MCF 10A (cell line): Measurements from ENCODE around the gene DTD1. TPM values are rescaled to one million over a fixed set of nuclear protein-coding genes. Genes with fewer than 3 reads are reported as not detected.

Experiments used
- BruUV-seq: library from RNA; stranded (reverse); fragments of 400-500 nt; replicated peaks from 2 replicates; lab custom pipeline; 2021; lab: Mats Ljungman, UMichigan
- CTCF ChIA-PET: fragments of 300-600 bp; sonication (Branson Sonifier 250); formaldehyde crosslinking; extraction: SDS; loops from one replicate; lab custom pipeline; 2021; ENCODE audit warnings: antibody characterized with exemption, inconsistent platforms; lab: Yijun Ruan, JAX
- POLR2A ChIA-PET: fragments of 300-600, 350-650 bp; sonication (Branson Sonifier 250); formaldehyde crosslinking; extraction: SDS; loops from one replicate; lab custom pipeline; 2020; ENCODE audit warnings: antibody characterized with exemption, inconsistent platforms; lab: Yijun Ruan, JAX
- DNase-seq: peaks from one replicate; pipeline ENCODE4 v3.0.0-alpha.2; 2018; ENCODE audit not compliant: unreplicated experiment
- H3K27ac Mint-ChIP-seq: one replicate; pipeline ENCODE4 v1.8.0; 2022; ENCODE audit warnings: mild to moderate bottlenecking, low read depth, mixed read lengths; ENCODE audit not compliant: unreplicated experiment
- H3K27me3 Mint-ChIP-seq: one replicate; pipeline ENCODE4 v1.8.0; 2022; ENCODE audit warnings: mixed read lengths; ENCODE audit not compliant: insufficient read depth, unreplicated experiment
- H3K36me3 Mint-ChIP-seq: one replicate; pipeline ENCODE4 v1.8.0; 2022; ENCODE audit warnings: mild to moderate bottlenecking, moderate library complexity, mixed read lengths; ENCODE audit not compliant: insufficient read depth, unreplicated experiment
- H3K4me1 Mint-ChIP-seq: one replicate; pipeline ENCODE4 v1.8.0; 2022; ENCODE audit warnings: mixed read lengths; ENCODE audit not compliant: insufficient read depth, unreplicated experiment
- H3K4me3 Mint-ChIP-seq: one replicate; pipeline ENCODE4 v1.8.0; 2022; ENCODE audit warnings: mild to moderate bottlenecking, moderate library complexity, mixed read lengths; ENCODE audit not compliant: unreplicated experiment
- H3K9me3 Mint-ChIP-seq: one replicate; pipeline ENCODE4 v1.8.0; 2022; ENCODE audit warnings: mixed read lengths; ENCODE audit not compliant: unreplicated experiment
- CTCF ChIP-seq: fragments of 200-600 bp; IDR thresholded peaks from one replicate; pipeline ENCODE4 v1.8.0; 2022; ENCODE audit warnings: antibody characterized with exemption, mild to moderate bottlenecking; ENCODE audit not compliant: unreplicated experiment
- intact Hi-C: fragments of 100-400 bp; cut with micrococcal nuclease; formaldehyde crosslinking; loops from 2 replicates; pipeline ENCODE4 v1.14.1; 2022
- total RNA-seq: library from RNA; stranded (reverse); gene quantifications from 2 replicates; pipeline ENCODE4 v1.2.3, GENCODE V29; 2022

DTD1 gene
- total RNA-seq, 1 experiment from 2014 or later: 101 TPM

- H3K27ac Mint-ChIP-seq: no peak overlapping the region
- BruUV-seq: no TSS peak
- H3K4me3 Mint-ChIP-seq: no peak overlapping the region
- ChIA-PET CTCF (interaction anchor here (0.7 to 0.8 kb wide), 3 partner anchors 9 to 128 kb away, joined by 3 to 5 read pairs (median 3); no protein-coding TSS in a partner anchor), POLR2A (interaction anchor here (0.9 kb wide), 1 partner anchor 9 kb away, joined by 3 read pairs; no protein-coding TSS in a partner anchor)
- TF ChIP-seq CTCF: no peak
- no peak for DNase-seq
- no peaks in the 10 kb centered on the region for H3K9me3 Mint-ChIP-seq
- peaks cover 7% of the 10 kb centered on the region for H3K4me1 Mint-ChIP-seq
- H3K36me3 Mint-ChIP-seq: peaks cover 94% of the 10 kb centered on the region
- intact Hi-C loops: no loop called here
- no peaks in the 10 kb centered on the region for H3K27me3 Mint-ChIP-seq
Observed at GRCh38 chr20:18543932-18544331, 43.9 kb upstream of the DTD1 start.

- H3K27ac Mint-ChIP-seq: peak overlapping the region; percentile 36
- BruUV-seq: no TSS peak
- POLR2A ChIA-PET: interaction anchor here (0.8 to 0.9 kb wide), 2 partner anchors 9 to 10 kb away, joined by 3 read pairs; no protein-coding TSS in a partner anchor
- no peak for TF ChIP-seq CTCF
- H3K36me3 Mint-ChIP-seq: peaks cover 91% of the 10 kb centered on the region
- CTCF ChIA-PET: no interaction called here
- peaks cover 7% of the 10 kb centered on the region for H3K4me1 Mint-ChIP-seq
- no peaks in the 10 kb centered on the region for H3K27me3 Mint-ChIP-seq
- DNase-seq: no peak
- no peak overlapping the region for H3K4me3 Mint-ChIP-seq
- H3K9me3 Mint-ChIP-seq: no peaks in the 10 kb centered on the region
- intact Hi-C loops: no loop called here
Observed at GRCh38 chr20:18545566-18545965, 42.3 kb upstream of the DTD1 start.

GRCh38 chr20:18548465-18548864 is 39.4 kb upstream of the DTD1 start:
- ChIA-PET CTCF (no interaction called here), POLR2A (no interaction called here)
- H3K27me3 Mint-ChIP-seq: no peaks in the 10 kb centered on the region
- no peak for DNase-seq
- peaks cover 78% of the 10 kb centered on the region for H3K36me3 Mint-ChIP-seq
- peak overlapping the region; percentile 10 for H3K27ac Mint-ChIP-seq
- intact Hi-C loops: no loop called here
- no TSS peak for BruUV-seq
- no peak overlapping the region for H3K4me3 Mint-ChIP-seq
- no peaks in the 10 kb centered on the region for H3K4me1 Mint-ChIP-seq
- H3K9me3 Mint-ChIP-seq: no peaks in the 10 kb centered on the region
- no peak for TF ChIP-seq CTCF

GRCh38 chr20:18553746-18554145 is 34.1 kb upstream of the DTD1 start:
- Mint-ChIP-seq H3K4me3 (no peak overlapping the region), H3K9me3 (no peaks in the 10 kb centered on the region), H3K27ac (no peak overlapping the region), H3K36me3 (peaks cover 83% of the 10 kb centered on the region), H3K4me1 (no peaks in the 10 kb centered on the region), H3K27me3 (no peaks in the 10 kb centered on the region)
- ChIA-PET CTCF (interaction anchor here (0.6 kb wide), 1 partner anchor 29 kb away, joined by 3 read pairs; no protein-coding TSS in a partner anchor), POLR2A (interaction anchor here (1.5 kb wide), 2 partner anchors 8 to 9 kb away, joined by 3 to 4 read pairs; no protein-coding TSS in a partner anchor)
- TF ChIP-seq CTCF: no peak
- intact Hi-C loops: no loop called here
- DNase-seq: no peak
- BruUV-seq: no TSS peak
